ENCODE results near the gene MAGIX. TPM values are rescaled to one million over a fixed set of nuclear protein-coding genes. Genes with fewer than 3 reads are reported as not detected.
"Not testable (repeated sequence)": the region's sequence is repeated elsewhere in the genome, so short reads cannot be mapped to it uniquely, and the experiment has no call there.

MAGIX gene
- polyA plus RNA-seq, 1 experiment = 0.40 TPM

DNA sequence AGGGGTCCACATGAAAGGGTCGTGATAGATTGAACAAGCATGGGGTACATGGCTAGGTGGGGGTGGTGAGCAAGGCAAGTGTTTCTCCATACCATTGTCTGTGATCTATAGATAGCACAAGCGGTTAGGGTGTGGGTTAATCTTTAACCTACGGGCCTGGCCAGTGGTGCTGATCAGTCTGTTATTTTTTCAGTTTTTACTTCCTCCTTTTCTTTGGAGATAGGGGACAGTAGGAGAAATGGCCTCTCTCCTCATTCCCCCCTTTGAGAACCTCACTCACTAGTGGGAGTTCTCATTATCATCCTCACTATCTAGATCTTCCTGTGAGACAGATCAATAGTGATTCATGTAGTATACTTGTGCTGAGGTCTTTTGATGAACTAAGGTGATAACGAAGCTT, 22.8 kb upstream of the MAGIX start:
- no peak for DNase-seq (ENCODE audit: low read depth, low spot score)
- Histone ChIP-seq H3K9me3 (ENCODE audit: control insufficient read depth, insufficient read depth, low read length) (peaks cover 4% of the 10 kb centered on the region; the same call in 1 of the 2 replicates), H3K27ac (ENCODE audit: low read depth, low read length) (no peak overlapping the region), H3K4me3 (ENCODE audit: low read depth, low read length) (no peak overlapping the region), H3K27me3 (ENCODE audit: control insufficient read depth, insufficient read depth, low read length) (no peaks in the 10 kb centered on the region)
- TF ChIP-seq, protein P1, sequence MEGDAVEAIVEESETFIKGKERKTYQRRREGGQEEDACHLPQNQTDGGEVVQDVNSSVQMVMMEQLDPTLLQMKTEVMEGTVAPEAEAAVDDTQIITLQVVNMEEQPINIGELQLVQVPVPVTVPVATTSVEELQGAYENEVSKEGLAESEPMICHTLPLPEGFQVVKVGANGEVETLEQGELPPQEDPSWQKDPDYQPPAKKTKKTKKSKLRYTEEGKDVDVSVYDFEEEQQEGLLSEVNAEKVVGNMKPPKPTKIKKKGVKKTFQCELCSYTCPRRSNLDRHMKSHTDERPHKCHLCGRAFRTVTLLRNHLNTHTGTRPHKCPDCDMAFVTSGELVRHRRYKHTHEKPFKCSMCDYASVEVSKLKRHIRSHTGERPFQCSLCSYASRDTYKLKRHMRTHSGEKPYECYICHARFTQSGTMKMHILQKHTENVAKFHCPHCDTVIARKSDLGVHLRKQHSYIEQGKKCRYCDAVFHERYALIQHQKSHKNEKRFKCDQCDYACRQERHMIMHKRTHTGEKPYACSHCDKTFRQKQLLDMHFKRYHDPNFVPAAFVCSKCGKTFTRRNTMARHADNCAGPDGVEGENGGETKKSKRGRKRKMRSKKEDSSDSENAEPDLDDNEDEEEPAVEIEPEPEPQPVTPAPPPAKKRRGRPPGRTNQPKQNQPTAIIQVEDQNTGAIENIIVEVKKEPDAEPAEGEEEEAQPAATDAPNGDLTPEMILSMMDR (IDR thresholded peaks at IDR 0.05; ENCODE audit: low read depth, low read length) = no peak
- ChIA-PET POLR2A (no interaction called here), CTCF (interaction anchor here (1.4 kb wide), 1 partner anchor 16 kb away, joined by 5 read pairs; no protein-coding TSS in a partner anchor)

DNA sequence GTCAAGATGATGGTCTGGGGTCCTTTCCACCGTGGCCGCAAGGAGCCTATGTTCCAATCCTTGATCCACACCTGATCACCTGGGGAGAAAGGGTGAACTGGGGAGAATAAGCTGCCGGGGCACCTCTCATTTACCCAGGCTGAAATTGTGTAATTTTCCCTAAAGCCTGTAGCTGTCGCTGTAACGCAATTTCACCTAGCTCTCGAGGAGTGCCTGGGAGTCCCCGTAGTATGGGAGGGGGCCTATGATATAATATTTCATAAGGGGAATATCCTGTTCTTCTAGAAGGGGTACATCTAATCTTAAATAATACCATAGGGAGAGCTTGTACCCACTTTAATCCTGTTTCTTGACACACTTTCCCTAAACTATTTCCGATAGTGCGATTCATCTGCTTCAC, 20.3 kb upstream of the MAGIX start:
- H3K27ac ChIP-seq (ENCODE audit: low read depth, low read length); H3K9me3 ChIP-seq (ENCODE audit: control insufficient read depth, insufficient read depth, low read length); H3K4me3 ChIP-seq (ENCODE audit: low read depth, low read length); DNase-seq (ENCODE audit: low read depth, low spot score); H3K27me3 ChIP-seq (ENCODE audit: control insufficient read depth, insufficient read depth, low read length); POLR2A ChIA-PET: not testable (repeated sequence)
- TF ChIP-seq, protein P1 (IDR thresholded peaks at IDR 0.05; ENCODE audit: low read depth, low read length) = peak; percentile 33; the same call in 1 of the 2 replicates
- CTCF ChIA-PET = interaction anchor here (0.6 to 1.5 kb wide), 2 partner anchors 13 to 548 kb away, joined by 3 to 9 read pairs; no protein-coding TSS in a partner anchor

DNA sequence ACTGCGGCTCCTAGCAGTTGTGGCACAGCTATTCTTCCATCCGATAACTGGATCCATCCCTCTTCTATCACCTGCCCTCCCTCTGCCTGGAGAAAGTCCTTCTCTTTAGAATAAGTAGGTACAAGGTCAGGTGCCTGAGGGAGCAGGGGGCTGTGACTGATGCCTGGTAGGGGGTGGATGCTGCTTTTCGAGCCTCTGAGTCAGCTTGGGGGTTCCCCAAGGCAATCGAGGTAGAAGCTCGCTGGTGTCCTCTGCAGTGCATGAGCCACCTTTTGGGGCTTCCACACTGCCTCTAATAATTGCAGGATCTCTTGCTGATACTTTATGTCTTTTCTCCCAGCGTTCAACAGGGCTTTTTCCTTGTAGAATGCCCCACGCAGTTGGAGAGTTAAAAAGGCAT, 19.4 kb upstream of the MAGIX start:
- H3K9me3 ChIP-seq (ENCODE audit: control insufficient read depth, insufficient read depth, low read length); H3K4me3 ChIP-seq (ENCODE audit: low read depth, low read length); DNase-seq (ENCODE audit: low read depth, low spot score); H3K27ac ChIP-seq (ENCODE audit: low read depth, low read length); POLR2A ChIA-PET; H3K27me3 ChIP-seq (ENCODE audit: control insufficient read depth, insufficient read depth, low read length): not testable (repeated sequence)
- CTCF ChIA-PET = interaction anchor here (1.5 kb wide), 1 partner anchor 12 kb away, joined by 9 read pairs; no protein-coding TSS in a partner anchor

DNA sequence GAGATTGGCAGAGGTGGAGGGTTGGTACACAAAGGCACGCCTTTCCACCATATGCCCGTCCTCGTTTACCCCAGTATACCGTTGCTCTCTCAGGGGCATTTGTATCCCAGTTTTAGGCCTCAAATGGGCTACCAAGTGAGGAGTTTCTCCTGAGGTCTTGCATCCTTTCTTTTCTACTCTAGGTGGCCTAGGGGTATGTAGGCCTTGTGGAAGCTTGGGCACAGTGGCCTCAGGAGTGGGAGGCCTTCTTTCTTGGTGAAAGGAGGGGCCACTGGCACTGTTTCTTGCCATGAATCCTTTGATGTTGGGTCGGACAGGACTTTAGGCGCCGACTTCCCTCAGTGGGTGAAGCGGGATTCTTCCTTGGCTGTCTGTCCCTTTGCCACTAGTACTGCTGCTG, 15.3 kb upstream of the MAGIX start:
- no peak for DNase-seq (ENCODE audit: low read depth, low spot score)
- TF ChIP-seq, protein P1 (IDR thresholded peaks at IDR 0.05; ENCODE audit: low read depth, low read length) = no peak
- CTCF ChIA-PET = no interaction called here

DNA sequence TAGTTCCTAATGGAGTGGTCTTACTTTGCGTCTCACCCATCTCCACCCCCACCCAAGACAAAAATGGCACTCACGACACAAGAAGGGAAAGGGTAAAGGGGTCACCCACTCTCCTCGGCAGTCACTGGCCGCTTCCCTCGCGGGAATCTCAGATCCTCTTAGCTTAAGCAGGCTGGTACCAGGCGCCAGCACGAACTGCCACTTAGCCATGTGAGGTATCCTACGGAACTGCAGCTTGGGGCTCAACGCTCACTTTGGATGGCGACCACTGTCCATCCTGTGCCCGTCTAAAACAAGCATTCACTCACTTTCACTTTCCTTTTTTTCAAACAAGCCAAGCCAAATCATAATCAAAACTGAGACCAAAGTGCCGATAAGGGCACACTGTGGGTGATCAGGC, 14.6 kb upstream of the MAGIX start:
- Histone ChIP-seq H3K4me3 (ENCODE audit: low read depth, low read length) (no peak overlapping the region), H3K27ac (ENCODE audit: low read depth, low read length) (no peak overlapping the region), H3K27me3 (ENCODE audit: control insufficient read depth, insufficient read depth, low read length) (no peaks in the 10 kb centered on the region), H3K9me3 (ENCODE audit: control insufficient read depth, insufficient read depth, low read length) (no peaks in the 10 kb centered on the region)
- DNase-seq (ENCODE audit: low read depth, low spot score) = no peak
- TF ChIP-seq, protein P1 (IDR thresholded peaks at IDR 0.05; ENCODE audit: low read depth, low read length) = no peak
- POLR2A ChIA-PET = no interaction called here
- CTCF ChIA-PET = no interaction called here

More for the DNA sequence above, 15.3 kb upstream of the MAGIX start:
- Histone ChIP-seq H3K27me3 (ENCODE audit: control insufficient read depth, insufficient read depth, low read length) (no peaks in the 10 kb centered on the region), H3K9me3 (ENCODE audit: control insufficient read depth, insufficient read depth, low read length) (no peaks in the 10 kb centered on the region), H3K4me3 (ENCODE audit: low read depth, low read length) (no peak overlapping the region), H3K27ac (ENCODE audit: low read depth, low read length) (no peak overlapping the region)
- POLR2A ChIA-PET = no interaction called here

DNA sequence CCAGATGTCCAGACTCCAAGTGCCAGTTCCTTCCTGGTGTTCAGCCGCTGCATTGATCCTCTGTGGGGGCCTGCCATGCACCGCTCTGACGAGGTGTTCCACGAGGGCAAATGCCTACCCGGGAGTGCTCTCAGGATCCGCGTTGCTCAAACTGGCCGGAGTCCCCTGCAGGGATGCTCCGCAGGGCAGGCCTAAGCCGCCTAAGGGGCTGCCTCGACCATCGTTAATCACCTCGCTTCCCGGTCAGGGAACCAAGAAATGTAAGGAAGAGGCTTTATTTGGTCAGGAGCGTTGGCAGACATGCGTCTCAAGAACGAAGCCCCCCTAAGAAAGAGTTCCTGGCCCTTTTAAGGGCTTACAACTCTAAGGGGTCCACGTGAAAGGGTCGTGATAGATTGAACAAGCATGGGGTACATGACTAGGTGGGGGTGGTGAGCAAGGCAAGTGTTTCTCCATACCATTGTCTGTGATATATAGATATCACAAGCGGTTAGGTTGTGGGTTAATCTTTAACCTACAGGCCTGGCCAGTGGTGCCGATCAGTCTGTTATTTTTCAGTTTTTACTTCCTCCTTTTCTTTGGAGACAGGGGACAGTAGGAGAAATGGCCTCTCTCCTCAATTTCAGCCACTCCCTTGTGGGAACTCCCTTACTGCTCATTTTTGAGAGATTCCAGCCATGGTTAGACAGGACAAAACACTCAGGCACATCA, 14.0 kb upstream of the MAGIX start:
- H3K27me3 ChIP-seq (ENCODE audit: control insufficient read depth, insufficient read depth, low read length); H3K27ac ChIP-seq (ENCODE audit: low read depth, low read length); H3K4me3 ChIP-seq (ENCODE audit: low read depth, low read length); DNase-seq (ENCODE audit: low read depth, low spot score); POLR2A ChIA-PET; CTCF ChIA-PET; H3K9me3 ChIP-seq (ENCODE audit: control insufficient read depth, insufficient read depth, low read length): not testable (repeated sequence)

DNA sequence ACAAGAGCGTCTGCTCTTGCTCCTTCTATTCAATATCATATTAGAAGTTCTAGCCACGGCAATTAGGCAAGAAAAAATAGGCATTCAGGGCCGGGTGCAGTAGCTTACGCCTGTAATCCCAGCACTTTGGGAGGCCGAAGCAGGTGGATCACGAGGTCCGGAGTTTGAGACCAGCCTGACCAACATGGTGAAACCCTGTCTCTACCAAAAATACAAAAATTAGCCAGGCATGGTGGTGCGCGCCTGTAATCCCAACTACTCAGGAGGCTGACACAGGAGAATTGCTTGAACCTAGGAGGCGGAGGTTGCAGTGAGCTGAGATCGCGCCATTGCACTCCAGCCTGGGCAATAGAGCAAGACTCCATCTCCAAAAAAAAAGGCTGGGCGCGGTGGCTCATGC, 13.3 kb upstream of the MAGIX start:
- H3K9me3 ChIP-seq (ENCODE audit: control insufficient read depth, insufficient read depth, low read length); H3K27ac ChIP-seq (ENCODE audit: low read depth, low read length); DNase-seq (ENCODE audit: low read depth, low spot score); POLR2A ChIA-PET; CTCF ChIA-PET; H3K27me3 ChIP-seq (ENCODE audit: control insufficient read depth, insufficient read depth, low read length); H3K4me3 ChIP-seq (ENCODE audit: low read depth, low read length): not testable (repeated sequence)
